Upper lobe of right lung (tissue), 1 donor: Measurements from ENCODE around the gene ACBD3. TPM values are rescaled to one million over a fixed set of nuclear protein-coding genes. Genes with fewer than 3 reads are reported as not detected.

Experiments
- ATAC-seq: fragments of 200-7000 bp; cut with Tn5 transposase; one replicate; pipeline ENCODE4 v1.9.1; 2020; ENCODE audit warnings: mild to moderate bottlenecking, moderate library complexity
- DNase-seq: peaks from one replicate; pipeline ENCODE4 v3.0.0-alpha.2; 2020
- H3K27ac ChIP-seq: fragments of 200-600 bp; one replicate; pipeline ENCODE4 v1.8.0; 2022
- H3K27me3 ChIP-seq: fragments of 200-600 bp; one replicate; pipeline ENCODE4 v1.8.0; 2022; ENCODE audit warnings: mild to moderate bottlenecking
- H3K36me3 ChIP-seq: fragments of 200-600 bp; one replicate; pipeline ENCODE4 v1.8.0; 2022
- H3K4me1 ChIP-seq: fragments of 200-600 bp; one replicate; pipeline ENCODE4 v1.8.0; 2022
- H3K4me3 ChIP-seq: fragments of 200-600 bp; one replicate; pipeline ENCODE4 v1.8.0; 2022; ENCODE audit warnings: mild to moderate bottlenecking
- H3K9me3 ChIP-seq: fragments of 200-600 bp; one replicate; pipeline ENCODE4 v1.8.0; 2022
- CTCF ChIP-seq: fragments of 200-600 bp; IDR thresholded peaks from one replicate; pipeline ENCODE4 v1.8.0; 2022; ENCODE audit warnings: antibody characterized with exemption
- intact Hi-C: fragments of 100-400 bp; cut with DNase I; formaldehyde crosslinking; loops from one replicate; pipeline ENCODE4 v1.11.0; 2022
- total RNA-seq: library from RNA; stranded (reverse); fragmentation: NEBNext Ultra II Directional; extraction: Animal tissue kit (Norgen Biotek cat#: 25700); gene quantifications from one replicate; pipeline ENCODE4 v1.2.1, GENCODE V29; 2021
- donor health status: DM: no; HTN: yes; CAD: no; lungs with severe emphysema.

ACBD3 gene
- total RNA-seq, 1 donor from 2014 or later: 42.2 TPM

- no peak for TF ChIP-seq CTCF
- Histone ChIP-seq H3K27ac (no peak overlapping the region), H3K27me3 (no peaks in the 10 kb centered on the region), H3K9me3 (no peaks in the 10 kb centered on the region), H3K36me3 (peaks cover 66% of the 10 kb centered on the region), H3K4me3 (no peak overlapping the region), H3K4me1 (no peaks in the 10 kb centered on the region)
- ATAC-seq (no peak), DNase-seq (no peak)
- intact Hi-C loops: no loop called here
These were observed 22.4 kb downstream of the ACBD3 start for GRCh38 chr1:226164154-226164553.

DNA sequence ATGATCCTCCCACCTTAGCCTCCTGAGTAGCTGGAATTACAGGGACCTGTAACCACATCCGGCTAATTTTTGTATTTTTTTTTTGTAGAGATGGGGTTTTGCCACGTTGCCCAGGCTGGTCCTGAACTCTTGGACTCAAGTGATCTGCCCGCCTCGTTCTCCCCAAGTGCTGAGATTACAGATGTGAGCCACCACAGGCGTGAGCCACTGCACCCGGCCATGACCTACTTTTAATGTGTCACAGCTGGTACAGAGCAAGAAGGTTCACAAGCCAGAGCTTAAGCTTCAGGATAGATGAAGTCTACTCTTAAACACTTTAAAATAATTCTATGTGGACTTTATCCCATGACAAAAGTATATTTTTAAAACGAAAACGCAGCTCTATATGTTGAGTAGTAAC, 23.6 kb downstream of the ACBD3 start:
- Histone ChIP-seq H3K36me3 (peaks cover 79% of the 10 kb centered on the region), H3K9me3 (no peaks in the 10 kb centered on the region), H3K27me3 (no peaks in the 10 kb centered on the region), H3K27ac (no peak overlapping the region), H3K4me1 (no peaks in the 10 kb centered on the region), H3K4me3 (no peak overlapping the region)
- intact Hi-C loops: no loop called here
- DNase-seq (no peak), ATAC-seq (no peak)
- TF ChIP-seq CTCF: no peak

DNA sequence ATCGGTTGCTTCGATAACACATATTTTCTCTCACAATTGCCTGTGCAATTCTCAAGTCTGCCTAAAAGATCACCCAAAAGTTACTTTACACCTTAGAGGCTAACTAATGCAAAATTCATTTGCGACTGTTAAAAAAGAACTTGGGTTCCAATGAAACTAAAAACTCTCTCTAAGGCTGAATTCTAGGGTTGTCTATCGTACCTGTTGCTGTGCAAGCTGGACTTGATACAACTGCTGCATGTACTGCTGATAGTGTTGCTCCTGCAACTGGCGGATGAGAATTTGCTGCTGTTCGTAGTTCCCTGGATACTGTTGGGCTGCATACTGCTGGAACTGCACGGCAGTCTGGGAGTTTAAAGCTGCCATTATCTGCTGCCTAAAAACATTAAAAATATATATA, 27.6 kb downstream of the ACBD3 start:
- ATAC-seq: no peak
- no peak for TF ChIP-seq CTCF
- Histone ChIP-seq H3K27me3 (no peaks in the 10 kb centered on the region), H3K4me3 (no peak overlapping the region), H3K4me1 (no peaks in the 10 kb centered on the region), H3K36me3 (peaks cover 88% of the 10 kb centered on the region), H3K27ac (no peak overlapping the region), H3K9me3 (no peaks in the 10 kb centered on the region)
- no peak for DNase-seq
- intact Hi-C loops: no loop called here

DNA sequence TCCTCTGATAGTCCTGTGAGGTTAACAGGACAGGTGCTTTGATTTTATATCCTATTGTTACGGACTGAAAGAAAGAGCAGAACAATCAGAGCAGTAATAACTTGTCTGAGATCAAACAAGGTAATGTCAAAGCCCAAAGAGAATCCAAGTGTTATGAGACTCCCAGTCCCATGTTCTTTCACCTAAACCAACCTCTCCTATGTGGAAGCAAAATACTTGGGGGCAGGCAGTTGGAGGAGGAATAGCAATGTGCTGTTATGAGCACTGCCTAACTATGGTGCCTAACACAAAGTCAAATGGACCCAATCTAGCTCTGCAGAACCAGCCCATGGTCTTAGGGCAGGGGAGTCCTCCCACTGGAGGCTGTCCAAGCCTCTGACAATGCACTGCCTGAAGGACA, 28.1 kb downstream of the ACBD3 start:
- Histone ChIP-seq H3K27ac (no peak overlapping the region), H3K36me3 (peaks cover 88% of the 10 kb centered on the region), H3K4me1 (no peaks in the 10 kb centered on the region), H3K9me3 (no peaks in the 10 kb centered on the region), H3K4me3 (no peak overlapping the region), H3K27me3 (no peaks in the 10 kb centered on the region)
- DNase-seq (no peak), ATAC-seq (no peak)
- TF ChIP-seq CTCF: no peak
- intact Hi-C loops: no loop called here

- Histone ChIP-seq H3K4me3 (no peak overlapping the region), H3K27ac (no peak overlapping the region), H3K4me1 (no peaks in the 10 kb centered on the region), H3K9me3 (no peaks in the 10 kb centered on the region), H3K27me3 (no peaks in the 10 kb centered on the region), H3K36me3 (peaks cover 88% of the 10 kb centered on the region)
- no peak for ATAC-seq
- TF ChIP-seq CTCF: no peak
- intact Hi-C loops: no loop called here
- no peak for DNase-seq
These were observed 28.7 kb downstream of the ACBD3 start for GRCh38 chr1:226157761-226158316.

- no peaks in the 10 kb centered on the region for H3K9me3 ChIP-seq
- no peak overlapping the region for H3K4me3 ChIP-seq
- no peak for TF ChIP-seq CTCF
- DNase-seq: no peak
- no peaks in the 10 kb centered on the region for H3K27me3 ChIP-seq
- H3K36me3 ChIP-seq: peaks cover 80% of the 10 kb centered on the region
- no peak for ATAC-seq
- H3K27ac ChIP-seq: no peak overlapping the region
- intact Hi-C loops: no loop called here
- no peaks in the 10 kb centered on the region for H3K4me1 ChIP-seq
These were observed 31.9 kb downstream of the ACBD3 start for GRCh38 chr1:226154593-226154992.
